Transverse colon (tissue), 4 donors: ENCODE measurements around the gene VPS13D. TPM values are rescaled to one million over a fixed set of nuclear protein-coding genes. Genes with fewer than 3 reads are reported as not detected.

Experiments
- DNase-seq: peaks from one replicate; pipeline ENCODE4 v3.0.0-alpha.2; 2019
- H3K27ac ChIP-seq, 4 donors: fragments of 200-600 bp; sonication (generic); 2 replicates each; pipeline ENCODE4 v1.5.1; 2016 to 2018; ENCODE audit warnings: inconsistent platforms in 4 of 4
- H3K27me3 ChIP-seq: fragments of 200-600 bp; sonication (generic); 2 replicates; pipeline ENCODE4 v1.5.1; 2017; ENCODE audit warnings: inconsistent platforms
- H3K36me3 ChIP-seq, 4 donors: fragments of 200-600 bp; sonication (generic); 2 replicates each; pipeline ENCODE4 v1.5.1; 2017 to 2019; ENCODE audit warnings: inconsistent platforms in 4 of 4
- H3K4me1 ChIP-seq, 4 donors: fragments of 200-600 bp; sonication (generic); 2 replicates each; pipeline ENCODE4 v1.5.1; 2017 to 2020; ENCODE audit warnings: inconsistent platforms in 4 of 4
- H3K4me3 ChIP-seq, 4 donors: fragments of 200-600 bp; sonication (generic); 1 replicate in 1 of 4; 2 replicates in 3 of 4; pipeline versions ENCODE4 v1.5.1 to v1.6.1; 2017 to 2019; ENCODE audit warnings: inconsistent platforms in 4 of 4
- H3K9me3 ChIP-seq, 2 donors: fragments of 200-600 bp; sonication (generic); 2 replicates each; pipeline ENCODE4 v1.5.1; 2017 to 2019; ENCODE audit warnings: inconsistent platforms in 2 of 2
- EP300 ChIP-seq: sonication (generic); formaldehyde crosslinking; IDR thresholded peaks from one replicate; pipeline ENCODE4 v1.6.1; 2017; ENCODE audit warnings: antibody characterized with exemption, low read depth
- POLR2A ChIP-seq: fragments of 450-650 bp; IDR thresholded peaks from one replicate; pipeline ENCODE4 v1.6.1; 2016; ENCODE audit warnings: antibody characterized with exemption, mild to moderate bottlenecking, moderate library complexity
- POLR2AphosphoS5 ChIP-seq, 3 donors: sonication (generic); formaldehyde crosslinking; IDR thresholded peaks; one replicate each; pipeline ENCODE4 v1.6.1; 2016; ENCODE audit warnings: antibody characterized with exemption in 3 of 3
- WGBS, 2 donors: methylation state at CpG; one replicate each; pipeline ENCODE4 v1.1.5; 2018; ENCODE audit warnings: low coverage in 1 of 2; 5-methylcytosine and 5-hydroxymethylcytosine counted together
- in situ Hi-C, 4 donors: fragments of 200-750 bp; cut with MboI; loops; one replicate each; pipeline versions ENCODE4 v1.15.0 to v1.15.1; 2017; ENCODE audit warnings: low sequenced_read_pairs in 3 of 4, low pct_ligation_motif_present in 1 of 4, low pct_unique_long_range_greater_than_20kb in 1 of 4
- intact Hi-C: fragments of 100-400 bp; cut with DNase I; formaldehyde crosslinking; loops from one replicate; pipeline ENCODE4 v1.15.1; 2023; ENCODE audit warnings: low total_unique reads
- total RNA-seq, 4 donors: library from RNA; depleted of rRNA; stranded (reverse); fragments of >200 nt; gene quantifications; one replicate each; pipeline ENCODE4 v1.1.0, GENCODE V29; 2016
- TF ChIP-seq, protein P1 (sequence below), 5 experiments: fragments of 200-600 bp in 3 of 5; fragments of 450-650 bp in 2 of 5; sonication (generic) in 3 of 5; IDR thresholded peaks; 1 replicate in 2 of 5; 2 replicates in 3 of 5; pipeline ENCODE4 v1.5.1; 2016 to 2017; ENCODE audit warnings: antibody characterized with exemption in 5 of 5, inconsistent platforms in 3 of 5, mild to moderate bottlenecking in 2 of 5, moderate library complexity in 1 of 5

The VPS13D gene
- total RNA-seq, 4 donors from 2014 or later, result 101 to 136 (median 116) TPM

DNA sequence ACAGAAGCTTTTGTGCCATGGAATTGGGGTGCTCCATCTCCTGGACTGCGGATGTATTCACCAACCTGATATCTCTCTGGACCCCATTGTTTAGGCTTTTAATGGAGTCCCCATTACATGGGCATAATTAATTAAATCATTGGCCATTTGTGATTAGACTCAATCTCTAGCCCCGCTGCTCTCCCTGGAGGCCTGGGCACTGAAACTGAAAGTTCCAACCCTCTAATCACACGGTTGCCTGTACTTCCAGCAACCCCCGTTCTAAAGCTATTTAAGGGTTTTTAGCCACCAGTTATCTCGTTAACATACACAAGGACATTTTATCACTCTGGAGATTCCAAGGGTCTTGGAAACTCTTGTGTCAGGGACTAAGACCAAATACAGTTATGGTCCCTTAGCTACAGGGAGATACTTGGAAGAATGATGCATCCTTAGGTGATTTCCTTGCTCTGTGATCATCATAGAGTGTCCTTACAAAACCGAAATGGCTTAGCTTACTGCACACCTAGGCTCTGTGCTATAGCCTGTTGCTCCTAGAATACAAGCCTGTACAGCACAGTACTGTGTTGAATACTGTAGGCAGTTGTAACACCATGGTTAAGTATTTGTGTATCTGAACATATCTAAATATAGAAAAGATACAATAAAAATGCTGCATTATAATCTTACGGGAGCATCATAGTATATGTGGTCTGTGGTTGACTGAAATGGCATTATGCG lies 71.8 kb downstream of the VPS13D start:
- H3K36me3 ChIP-seq, result peaks cover 0 to 43% (median 21%) of the 10 kb centered on the region in 4 donors
- H3K4me3 ChIP-seq, result no peak overlapping the region
- intact Hi-C loops, result no loop called here

DNA sequence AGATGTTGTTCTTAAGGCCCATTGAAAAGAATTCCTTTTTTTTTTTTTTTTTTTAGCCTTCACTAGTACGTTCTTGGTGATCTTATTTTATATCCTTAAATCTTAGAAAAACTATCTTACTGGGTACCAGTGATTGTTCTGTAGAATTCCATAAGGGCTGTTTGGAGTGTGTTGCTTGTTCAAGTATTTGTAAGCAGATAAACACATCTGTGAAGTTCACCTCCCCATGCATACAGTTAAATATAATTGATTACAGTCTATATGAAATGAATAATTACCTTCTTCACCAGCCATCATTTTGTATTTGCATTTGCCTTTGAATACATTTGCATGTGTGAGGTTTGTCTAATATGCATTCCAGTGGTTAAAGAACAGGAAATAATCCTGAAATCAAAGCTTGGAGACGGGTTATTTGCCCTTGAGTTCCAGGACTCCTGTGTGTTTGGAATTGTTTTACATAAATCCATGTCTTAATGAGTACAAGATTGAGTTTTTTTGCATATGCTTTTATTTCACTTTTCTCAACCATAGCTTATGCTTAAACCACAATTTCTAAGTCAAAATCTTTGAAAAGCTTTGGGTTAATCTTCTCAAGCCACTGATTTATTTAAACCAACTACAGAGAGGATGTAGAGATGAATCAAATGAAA lies 73.1 kb downstream of the VPS13D start:
- H3K27ac ChIP-seq, result no peak overlapping the region
- H3K4me1 ChIP-seq, result no peaks in the 10 kb centered on the region
- TF ChIP-seq POLR2AphosphoS5 (IDR thresholded peaks at IDR 0.05) (no peak), POLR2A (no peak)
- TF ChIP-seq, protein P1, sequence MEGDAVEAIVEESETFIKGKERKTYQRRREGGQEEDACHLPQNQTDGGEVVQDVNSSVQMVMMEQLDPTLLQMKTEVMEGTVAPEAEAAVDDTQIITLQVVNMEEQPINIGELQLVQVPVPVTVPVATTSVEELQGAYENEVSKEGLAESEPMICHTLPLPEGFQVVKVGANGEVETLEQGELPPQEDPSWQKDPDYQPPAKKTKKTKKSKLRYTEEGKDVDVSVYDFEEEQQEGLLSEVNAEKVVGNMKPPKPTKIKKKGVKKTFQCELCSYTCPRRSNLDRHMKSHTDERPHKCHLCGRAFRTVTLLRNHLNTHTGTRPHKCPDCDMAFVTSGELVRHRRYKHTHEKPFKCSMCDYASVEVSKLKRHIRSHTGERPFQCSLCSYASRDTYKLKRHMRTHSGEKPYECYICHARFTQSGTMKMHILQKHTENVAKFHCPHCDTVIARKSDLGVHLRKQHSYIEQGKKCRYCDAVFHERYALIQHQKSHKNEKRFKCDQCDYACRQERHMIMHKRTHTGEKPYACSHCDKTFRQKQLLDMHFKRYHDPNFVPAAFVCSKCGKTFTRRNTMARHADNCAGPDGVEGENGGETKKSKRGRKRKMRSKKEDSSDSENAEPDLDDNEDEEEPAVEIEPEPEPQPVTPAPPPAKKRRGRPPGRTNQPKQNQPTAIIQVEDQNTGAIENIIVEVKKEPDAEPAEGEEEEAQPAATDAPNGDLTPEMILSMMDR (IDR thresholded peaks at IDR 0.05), result no peak
- no peaks in the 10 kb centered on the region for H3K27me3 ChIP-seq
- H3K4me3 ChIP-seq, result no peak overlapping the region
- intact Hi-C loops, result no loop called here
- no peak for DNase-seq
- WGBS, 2 donors, result 83 to 89% methylated on average over 2 of the region's 2 CpGs
- in situ Hi-C loops, result loop anchor here in 3 of 4 donors (25.0 kb wide), 2 partner anchors 334 to 359 kb away; partner anchors contain the start of gene AADACL4 (in 2 of the 3)
- peaks cover 0 to 49% (median 22%) of the 10 kb centered on the region in 4 donors for H3K36me3 ChIP-seq
- no peaks in the 10 kb centered on the region for H3K9me3 ChIP-seq

More for the DNA sequence above, 71.8 kb downstream of the VPS13D start:
- Histone ChIP-seq H3K27ac (no peak overlapping the region), H3K9me3 (no peaks in the 10 kb centered on the region), H3K4me1 (no peaks in the 10 kb centered on the region), H3K27me3 (no peaks in the 10 kb centered on the region)
- in situ Hi-C loops, result loop anchor here in 3 of 4 donors (25.0 kb wide), 2 partner anchors 336 to 361 kb away; partner anchors contain the start of gene AADACL4 (in 2 of the 3)
- 70 to 79% methylated on average over 8 of the region's 8 CpGs for WGBS, 2 donors
- TF ChIP-seq EP300 (no peak), POLR2A (no peak), POLR2AphosphoS5 (IDR thresholded peaks at IDR 0.05) (no peak)
- TF ChIP-seq, protein P1 (IDR thresholded peaks at IDR 0.05), result no peak
- DNase-seq, result no peak

DNA sequence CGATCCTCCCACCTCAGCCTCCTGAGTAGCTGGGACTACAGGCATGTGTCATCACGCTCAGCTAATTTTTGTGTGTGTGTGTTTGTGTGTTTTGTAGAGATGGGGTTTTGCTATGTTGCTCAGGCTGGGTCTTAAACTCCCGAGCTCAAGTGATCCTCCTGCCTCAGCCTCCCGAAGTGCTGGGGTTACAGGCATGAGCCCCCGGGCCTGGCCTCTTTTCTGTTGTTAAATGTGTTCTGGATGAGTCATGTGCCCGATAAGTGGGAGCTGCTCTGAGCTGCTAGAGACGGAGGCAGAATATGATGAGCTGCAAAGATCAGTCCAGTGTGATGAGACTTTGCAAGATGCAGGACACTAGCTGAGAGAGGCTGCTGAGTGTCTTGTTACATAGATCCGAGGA lies 75.5 kb downstream of the VPS13D start:
- intact Hi-C loops (no loop called here), in situ Hi-C loops (loop anchor here in 3 of 4 donors (25.0 kb wide), 2 partner anchors 332 to 357 kb away; partner anchors contain the start of gene AADACL4 (in 2 of the 3))
- no peaks in the 10 kb centered on the region for H3K27me3 ChIP-seq
- no peak for DNase-seq
- WGBS, 2 donors, result 94 to 100% methylated on average over 2 to 8 of the region's 8 CpGs
- H3K36me3 ChIP-seq, result peaks cover 0 to 57% (median 26%) of the 10 kb centered on the region in 4 donors
- no peak overlapping the region for H3K4me3 ChIP-seq
- TF ChIP-seq POLR2AphosphoS5 (IDR thresholded peaks at IDR 0.05) (no peak), EP300 (no peak), POLR2A (no peak)
- TF ChIP-seq, protein P1 (IDR thresholded peaks at IDR 0.05), result no peak
- peaks cover 0 to 9% (median 0%) of the 10 kb centered on the region in 4 donors for H3K4me1 ChIP-seq
- no peak overlapping the region for H3K27ac ChIP-seq
- H3K9me3 ChIP-seq, result no peaks in the 10 kb centered on the region
